Measurements from ENCODE around the gene P2RX7.

P2RX7 gene

DNA sequence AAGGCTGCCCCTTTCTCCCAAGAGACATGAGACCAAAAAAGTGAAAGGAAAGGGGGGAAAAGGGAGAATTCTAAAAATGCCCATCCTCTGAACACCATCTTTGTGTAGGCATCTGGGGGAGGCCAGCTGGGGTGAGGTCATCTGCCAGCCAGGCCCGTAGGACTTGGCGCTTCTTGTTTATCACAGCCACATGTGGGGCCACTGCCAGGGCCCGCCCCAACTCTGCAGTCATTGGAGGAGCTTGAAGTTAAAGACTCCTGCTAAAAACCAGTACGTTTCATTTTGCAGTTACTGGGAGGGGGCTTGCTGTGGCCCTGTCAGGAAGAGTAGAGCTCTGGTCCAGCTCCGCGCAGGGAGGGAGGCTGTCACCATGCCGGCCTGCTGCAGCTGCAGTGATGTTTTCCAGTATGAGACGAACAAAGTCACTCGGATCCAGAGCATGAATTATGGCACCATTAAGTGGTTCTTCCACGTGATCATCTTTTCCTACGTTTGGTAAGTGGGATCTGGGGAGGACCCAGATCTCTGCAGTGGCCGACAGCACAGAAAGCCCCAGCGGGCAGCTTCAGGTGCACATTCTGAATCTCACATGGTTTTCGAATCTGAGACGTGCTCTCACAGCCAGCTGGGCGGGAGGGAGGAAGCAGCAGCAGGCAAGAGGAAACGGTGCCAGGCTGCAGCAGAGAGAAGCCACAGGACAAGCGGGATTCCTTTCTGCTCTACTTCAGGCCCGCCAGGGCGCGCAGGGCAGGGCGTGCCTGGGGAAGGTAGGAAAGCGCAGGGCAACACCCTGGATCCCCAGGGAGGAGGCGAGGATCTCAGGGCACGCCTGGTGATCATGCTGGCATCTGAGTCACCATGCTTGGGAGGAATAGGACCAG, at the start of gene P2RX7:
Gene P2RX7 (plus strand): TSS at position 276 of the 881 bp plus-strand sequence. CDS start 95 bp downstream, at position 371.
- in situ Hi-C loops (cut with HindIII; ENCODE audit: low sequenced_read_pairs) = no loop called here
- TF ChIP-seq, protein P1, sequence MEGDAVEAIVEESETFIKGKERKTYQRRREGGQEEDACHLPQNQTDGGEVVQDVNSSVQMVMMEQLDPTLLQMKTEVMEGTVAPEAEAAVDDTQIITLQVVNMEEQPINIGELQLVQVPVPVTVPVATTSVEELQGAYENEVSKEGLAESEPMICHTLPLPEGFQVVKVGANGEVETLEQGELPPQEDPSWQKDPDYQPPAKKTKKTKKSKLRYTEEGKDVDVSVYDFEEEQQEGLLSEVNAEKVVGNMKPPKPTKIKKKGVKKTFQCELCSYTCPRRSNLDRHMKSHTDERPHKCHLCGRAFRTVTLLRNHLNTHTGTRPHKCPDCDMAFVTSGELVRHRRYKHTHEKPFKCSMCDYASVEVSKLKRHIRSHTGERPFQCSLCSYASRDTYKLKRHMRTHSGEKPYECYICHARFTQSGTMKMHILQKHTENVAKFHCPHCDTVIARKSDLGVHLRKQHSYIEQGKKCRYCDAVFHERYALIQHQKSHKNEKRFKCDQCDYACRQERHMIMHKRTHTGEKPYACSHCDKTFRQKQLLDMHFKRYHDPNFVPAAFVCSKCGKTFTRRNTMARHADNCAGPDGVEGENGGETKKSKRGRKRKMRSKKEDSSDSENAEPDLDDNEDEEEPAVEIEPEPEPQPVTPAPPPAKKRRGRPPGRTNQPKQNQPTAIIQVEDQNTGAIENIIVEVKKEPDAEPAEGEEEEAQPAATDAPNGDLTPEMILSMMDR (IDR thresholded peaks at IDR 0.05; ENCODE audit: low read depth, low read length, missing control alignments) = no peak
- peak within 1 kb of the TSS; percentile 37 for H3K4me3 ChIP-seq (ENCODE audit: low read depth, low read length)
- DNase-seq (ENCODE audit: low read depth) = no peak

- in situ Hi-C loops (cut with HindIII; ENCODE audit: low sequenced_read_pairs) = no loop called here
- no peak for DNase-seq (ENCODE audit: low read depth)
- TF ChIP-seq, protein P1 (IDR thresholded peaks at IDR 0.05; ENCODE audit: low read depth, low read length, missing control alignments) = no peak
- no peak overlapping the region for H3K4me3 ChIP-seq (ENCODE audit: low read depth, low read length)
These were observed 48.4 kb upstream of the P2RX7 start for GRCh38 chr12:121084229-121084628.

DNA sequence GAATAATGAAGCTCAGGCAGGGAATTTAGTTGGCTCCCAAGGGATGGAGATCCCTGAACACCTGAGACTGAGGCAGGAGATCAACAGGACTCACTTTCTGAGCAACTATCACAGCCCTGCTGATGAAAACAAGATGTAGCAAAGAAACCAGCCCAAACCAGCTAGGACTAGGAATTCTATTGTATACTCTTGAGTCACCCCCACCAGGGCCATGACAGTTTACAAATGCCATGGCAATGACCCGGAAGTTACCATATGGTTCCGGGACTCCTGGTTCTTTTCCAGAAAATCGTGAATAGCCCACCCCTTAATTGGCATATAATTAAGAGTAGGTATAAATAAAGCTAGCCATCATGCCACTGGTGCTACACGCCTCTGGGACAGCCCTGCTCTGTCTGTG, 47.6 kb upstream of the P2RX7 start:
- TF ChIP-seq, protein P1 (IDR thresholded peaks at IDR 0.05; ENCODE audit: low read depth, low read length, missing control alignments) = no peak
- DNase-seq (ENCODE audit: low read depth) = no peak
- no peak overlapping the region for H3K4me3 ChIP-seq (ENCODE audit: low read depth, low read length)
- in situ Hi-C loops (cut with HindIII; ENCODE audit: low sequenced_read_pairs) = no loop called here

DNA sequence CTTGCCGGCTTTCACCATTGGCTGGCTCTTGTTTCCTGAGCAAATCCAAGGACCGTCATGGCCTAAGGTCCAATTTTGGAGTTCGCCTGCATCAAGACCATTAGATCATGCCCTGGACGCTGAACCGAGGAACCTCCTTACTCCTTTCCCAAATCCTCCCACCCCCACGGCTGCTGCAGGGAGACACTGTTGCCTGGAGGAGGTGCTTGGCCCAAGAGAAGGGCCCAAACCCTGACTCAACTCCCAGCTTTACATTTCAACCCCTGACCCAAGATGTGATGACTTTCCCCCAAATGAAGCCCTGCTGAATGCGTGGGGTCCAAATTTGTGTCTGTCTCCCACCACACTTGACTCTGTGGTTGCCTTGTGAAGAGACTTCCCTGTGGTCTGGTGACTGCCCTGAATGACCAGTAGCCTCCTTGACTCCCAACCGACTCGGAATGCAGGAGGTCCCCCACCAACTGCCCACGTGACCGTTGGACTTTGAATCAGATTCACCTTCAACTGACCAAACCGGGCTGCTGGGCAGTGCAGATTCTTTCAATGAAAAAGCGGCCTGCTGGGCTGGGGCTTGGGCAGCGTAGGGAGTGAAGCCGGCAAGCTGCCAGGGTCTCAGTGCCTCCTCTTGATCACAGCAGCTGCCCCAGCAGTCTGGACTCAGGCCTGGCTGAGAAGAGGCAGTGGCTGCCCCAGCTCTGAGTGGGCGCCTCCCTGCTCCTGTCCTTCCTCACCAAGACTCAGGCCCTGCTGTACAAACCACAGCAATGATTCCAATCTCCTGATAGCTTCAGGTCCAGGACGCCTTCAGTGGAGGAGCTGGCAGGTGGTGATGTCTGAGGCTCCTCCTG, 46.9 kb upstream of the P2RX7 start:
- in situ Hi-C loops (cut with HindIII; ENCODE audit: low sequenced_read_pairs) = no loop called here
- TF ChIP-seq, protein P1 (IDR thresholded peaks at IDR 0.05; ENCODE audit: low read depth, low read length, missing control alignments) = no peak
- no peak overlapping the region for H3K4me3 ChIP-seq (ENCODE audit: low read depth, low read length)
- DNase-seq (ENCODE audit: low read depth) = no peak

DNA sequence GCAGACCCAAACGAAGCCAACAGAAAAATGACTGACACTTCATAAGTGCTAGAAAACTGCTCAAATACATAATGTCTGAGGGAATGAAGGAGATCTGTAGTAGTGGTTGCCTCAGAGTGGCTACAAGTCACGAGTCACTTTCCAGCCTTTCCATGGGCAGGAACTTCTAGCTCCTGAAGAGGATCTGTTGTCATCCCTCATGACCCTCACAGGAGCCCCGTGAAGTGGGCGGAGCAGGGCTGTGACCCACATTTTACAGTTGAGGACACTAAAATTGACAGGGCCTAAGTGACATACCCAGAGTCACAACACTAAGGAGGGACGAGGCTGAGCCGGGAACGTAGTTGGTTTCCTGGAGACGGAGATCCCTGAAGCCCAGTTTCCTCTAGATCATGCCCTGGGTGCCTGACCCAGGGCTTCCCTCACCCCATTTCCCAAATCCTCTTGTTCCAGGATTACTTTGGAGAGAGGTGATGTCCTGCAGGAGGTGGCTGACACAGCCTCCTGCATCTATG, 45.8 kb upstream of the P2RX7 start:
- no peak overlapping the region for H3K4me3 ChIP-seq (ENCODE audit: low read depth, low read length)
- no peak for DNase-seq (ENCODE audit: low read depth)
- in situ Hi-C loops (cut with HindIII; ENCODE audit: low sequenced_read_pairs) = no loop called here
- TF ChIP-seq, protein P1 (IDR thresholded peaks at IDR 0.05; ENCODE audit: low read depth, low read length, missing control alignments) = no peak

DNA sequence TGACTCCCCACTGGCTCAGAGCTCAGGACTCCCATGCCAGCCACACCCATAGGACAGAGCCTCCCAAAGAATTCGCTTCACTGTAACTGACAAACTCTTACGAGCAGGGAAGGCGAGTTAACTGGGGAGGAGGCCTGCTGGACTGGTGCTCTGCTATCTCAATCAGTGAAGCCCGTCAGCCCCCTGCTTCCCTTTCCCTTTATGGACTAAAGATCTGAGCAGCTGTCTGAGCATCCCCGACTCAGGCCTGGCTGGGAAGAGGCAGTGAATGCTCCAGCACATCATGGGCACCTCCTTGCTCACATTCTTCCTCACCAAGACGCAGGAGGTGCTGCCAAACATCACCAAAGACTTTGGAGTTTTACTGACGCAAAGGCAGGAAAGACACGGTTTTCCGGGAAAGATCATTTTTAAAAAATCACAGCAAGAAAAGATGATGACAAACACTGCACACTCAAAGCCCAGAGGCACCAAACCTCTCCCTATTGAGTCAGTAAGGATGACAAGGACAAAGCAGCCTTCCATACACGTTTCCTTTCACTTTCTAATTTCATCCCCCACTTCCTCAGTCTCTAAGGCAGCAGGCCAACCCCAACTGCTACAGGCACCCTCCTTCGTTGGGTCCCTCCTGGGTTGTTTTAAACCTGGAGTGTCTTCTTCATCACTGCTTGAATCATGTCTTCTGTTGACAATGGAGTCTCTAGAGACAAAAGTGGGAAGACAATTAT, 45.0 kb upstream of the P2RX7 start:
- in situ Hi-C loops (cut with HindIII; ENCODE audit: low sequenced_read_pairs) = no loop called here
- no peak overlapping the region for H3K4me3 ChIP-seq (ENCODE audit: low read depth, low read length)
- DNase-seq (ENCODE audit: low read depth) = no peak
- TF ChIP-seq, protein P1 (IDR thresholded peaks at IDR 0.05; ENCODE audit: low read depth, low read length, missing control alignments) = no peak

Data from astrocyte of the cerebellum (primary cell).